Spleen (tissue), 13 donors: Measurements from ENCODE around the gene PLEKHD1. TPM values are rescaled to one million over a fixed set of nuclear protein-coding genes. Genes with fewer than 3 reads are reported as not detected.

Experiments used
- DNase-seq: peaks from one replicate; pipeline ENCODE4 v3.0.0-alpha.2; 2020
- H3K27ac ChIP-seq, 8 donors: fragments of 200-600 bp; sonication (generic) in 7 of 8; 1 replicate in 4 of 8; 2 replicates in 4 of 8; pipeline versions ENCODE4 v1.5.0 to v1.8.0; 2016 to 2021; ENCODE audit warnings: inconsistent platforms in 4 of 8, mild to moderate bottlenecking in 4 of 8, moderate library complexity in 1 of 8
- H3K27me3 ChIP-seq, 7 donors: fragments of 200-600 bp; sonication (generic) in 6 of 7; replicated peaks in 1 of 7; 1 replicate in 4 of 7; 2 replicates in 3 of 7; pipeline versions ENCODE4 v1.5.0 to v1.8.0; 2016 to 2021; ENCODE audit warnings: inconsistent platforms in 3 of 7, mild to moderate bottlenecking in 1 of 7
- H3K36me3 ChIP-seq, 6 donors: fragments of 200-600 bp; sonication (generic) in 5 of 6; 1 replicate in 4 of 6; 2 replicates in 2 of 6; pipeline versions ENCODE4 v1.5.0 to v1.8.0; 2016 to 2021; ENCODE audit warnings: inconsistent platforms in 2 of 6
- H3K4me1 ChIP-seq, 6 donors: fragments of 200-600 bp; sonication (generic) in 5 of 6; 1 replicate in 3 of 6; 2 replicates in 3 of 6; pipeline versions ENCODE4 v1.5.0 to v1.8.0; 2016 to 2021; ENCODE audit warnings: inconsistent platforms in 3 of 6
- H3K4me3 ChIP-seq, 8 donors: fragments of 200-600 bp; sonication (generic) in 7 of 8; 1 replicate in 4 of 8; 2 replicates in 4 of 8; pipeline versions ENCODE4 v1.5.0 to v1.8.0; 2016 to 2021; ENCODE audit warnings: inconsistent platforms in 4 of 8, mild to moderate bottlenecking in 4 of 8, moderate library complexity in 2 of 8
- H3K9me3 ChIP-seq, 8 donors: fragments of 200-600 bp; sonication (generic) in 7 of 8; 1 replicate in 4 of 8; 2 replicates in 4 of 8; pipeline versions ENCODE4 v1.5.0 to v1.8.0; 2016 to 2021; ENCODE audit warnings: inconsistent platforms in 4 of 8
- CTCF ChIP-seq, 11 experiments: fragments of 200-600 bp in 7 of 11; fragments of 450-650 bp in 4 of 11; sonication (generic) in 4 of 11; IDR thresholded peaks in 8 of 11; conservative IDR thresholded peaks in 3 of 11; 1 replicate in 7 of 11; 2 replicates in 4 of 11; pipeline versions ENCODE4 v1.4.0 to v1.8.0; 2016 to 2021; ENCODE audit warnings: antibody characterized with exemption in 11 of 11, inconsistent platforms in 4 of 11, mild to moderate bottlenecking in 1 of 11
- POLR2A ChIP-seq, 3 donors: fragments of 450-650 bp; IDR thresholded peaks; one replicate each; pipeline ENCODE4 v1.5.1; 2017; ENCODE audit warnings: antibody characterized with exemption in 3 of 3, mild to moderate bottlenecking in 1 of 3
- POLR2AphosphoS5 ChIP-seq, 3 donors: sonication (generic); formaldehyde crosslinking; IDR thresholded peaks; one replicate each; pipeline ENCODE4 v1.5.1; 2017; ENCODE audit warnings: antibody characterized with exemption in 3 of 3
- WGBS, 5 donors: extraction: QIAGEN DNeasy Blood & Tissue Kit in 3 of 5; methylation state at CpG; one replicate each; pipeline versions ENCODE4 v1.1.5 to v1.1.7; 2013 to 2018; 5-methylcytosine and 5-hydroxymethylcytosine counted together
- intact Hi-C: fragments of 100-400 bp; cut with DNase I; formaldehyde crosslinking; loops from one replicate; pipeline ENCODE4 v1.15.0; 2023; ENCODE audit warnings: low total_unique reads
- long read RNA-seq, 2 donors: transcript quantifications; one replicate each; lab custom pipeline, GENCODE V29; 2026
- polyA plus RNA-seq, 3 donors: library from polyadenylated mRNA; stranded (reverse); fragments of 200-250 nt; gene quantifications; one replicate each; pipeline ENCODE4 v1.2.1, GENCODE V29; 2013
- total RNA-seq, 7 donors: library from RNA; depleted of rRNA in 3 of 7; stranded (reverse); fragments of >200 nt in 3 of 7; fragmentation: NEBNext Ultra II Directional in 4 of 7; extraction: Animal tissue kit (Norgen Biotek cat#: 25700) in 4 of 7; gene quantifications; one replicate each; pipeline versions ENCODE4 v1.1.0 to v1.2.1, GENCODE V29; 2016 to 2021
- donor health status: healthy with polysubstance abuse.
- donor health status: DM: no; HTN: no; CAD: no; lungs with moderate emphysema.
- donor health status: DM: no; HTN: no; CAD: no.
- donor health status: Bipolar disorder and iron deficiency.
- donor health status: healthy.
- donor health status: DM: no; HTN: no; CAD: no.
- donor health status: DM: yes; HTN: yes; CAD: no.

PLEKHD1 gene
- total RNA-seq: under 1 TPM in 6 of 7 donors, not detected in 1; 0.07 to 0.46 (median 0.22) TPM
- polyA plus RNA-seq: under 1 TPM; 0.06 to 0.17 (median 0.09) TPM
- long read RNA-seq, donor 1: 0 reads
- long read RNA-seq, donor 2: 0 reads

DNA sequence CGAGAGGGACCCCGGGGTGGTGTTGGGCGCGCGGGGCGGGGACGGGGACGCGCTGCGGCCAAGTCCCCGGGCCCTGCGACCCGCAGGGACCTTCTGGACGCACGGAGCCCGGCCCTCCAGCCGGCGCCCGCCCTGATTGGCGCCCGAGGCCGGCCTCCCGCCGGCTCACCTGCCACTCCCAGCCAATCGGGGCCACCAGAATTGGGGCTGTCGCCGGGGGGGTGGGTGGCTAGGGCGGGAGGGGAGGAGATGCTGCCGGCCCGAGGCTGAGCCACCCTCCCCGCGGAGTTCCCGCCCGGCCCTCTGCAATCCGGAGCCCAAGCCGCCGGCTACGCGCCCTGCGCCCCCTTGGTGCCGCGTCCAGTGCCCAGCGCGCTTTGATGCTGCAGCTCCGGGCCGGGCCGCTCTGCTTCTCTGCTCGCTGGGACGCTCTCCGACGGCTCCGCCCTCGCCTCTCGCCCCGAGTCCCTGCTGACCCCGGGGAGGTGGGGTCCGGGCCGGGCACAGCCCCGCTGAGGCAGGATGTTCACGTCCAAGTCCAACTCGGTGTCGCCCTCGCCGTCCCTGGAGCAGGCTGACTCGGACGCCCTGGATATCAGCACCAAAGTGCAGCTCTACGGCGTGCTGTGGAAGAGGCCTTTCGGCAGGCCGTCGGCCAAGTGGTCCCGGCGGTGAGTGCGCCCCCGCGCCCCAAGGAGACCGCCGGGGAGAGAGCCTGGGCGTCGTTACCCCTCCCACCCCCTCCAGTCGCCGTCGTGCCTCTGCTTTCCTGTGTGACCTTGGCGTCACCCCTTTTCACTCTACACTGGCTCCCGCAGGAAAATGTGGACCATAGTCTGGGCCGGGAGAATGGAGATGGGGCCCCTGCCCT, at the start of gene PLEKHD1:
TSS of gene PLEKHD1 (plus strand) at position 285 of the 871 bp plus-strand sequence. CDS start at position 523, 238 bp downstream.
- Histone ChIP-seq H3K36me3 (no peaks in the 10 kb centered on the region), H3K27ac (no peak within 1 kb of the TSS), H3K4me1 (peaks cover 9 to 21% (median 18%) of the 10 kb centered on the region in 6 donors), H3K4me3 (peak within 1 kb of the TSS in 7 of 8 donors; percentile 9 to 61 (median 26)), H3K9me3 (no peaks in the 10 kb centered on the region), H3K27me3 (peaks cover 13 to 66% (median 34%) of the 10 kb centered on the region in 7 donors)
- 2 to 9% (median 4%) methylated on average over 40 to 86 of the region's 86 CpGs for WGBS, 5 donors
- intact Hi-C loops: no loop called here
- DNase-seq: no peak
- TF ChIP-seq POLR2A (IDR thresholded peaks at IDR 0.05) (no peak), CTCF (IDR thresholded peaks at IDR 0.05 in 8 of 11, conservative IDR thresholded peaks at IDR 0.05 in 3 of 11) (no peak), POLR2AphosphoS5 (IDR thresholded peaks at IDR 0.05) (no peak)

DNA sequence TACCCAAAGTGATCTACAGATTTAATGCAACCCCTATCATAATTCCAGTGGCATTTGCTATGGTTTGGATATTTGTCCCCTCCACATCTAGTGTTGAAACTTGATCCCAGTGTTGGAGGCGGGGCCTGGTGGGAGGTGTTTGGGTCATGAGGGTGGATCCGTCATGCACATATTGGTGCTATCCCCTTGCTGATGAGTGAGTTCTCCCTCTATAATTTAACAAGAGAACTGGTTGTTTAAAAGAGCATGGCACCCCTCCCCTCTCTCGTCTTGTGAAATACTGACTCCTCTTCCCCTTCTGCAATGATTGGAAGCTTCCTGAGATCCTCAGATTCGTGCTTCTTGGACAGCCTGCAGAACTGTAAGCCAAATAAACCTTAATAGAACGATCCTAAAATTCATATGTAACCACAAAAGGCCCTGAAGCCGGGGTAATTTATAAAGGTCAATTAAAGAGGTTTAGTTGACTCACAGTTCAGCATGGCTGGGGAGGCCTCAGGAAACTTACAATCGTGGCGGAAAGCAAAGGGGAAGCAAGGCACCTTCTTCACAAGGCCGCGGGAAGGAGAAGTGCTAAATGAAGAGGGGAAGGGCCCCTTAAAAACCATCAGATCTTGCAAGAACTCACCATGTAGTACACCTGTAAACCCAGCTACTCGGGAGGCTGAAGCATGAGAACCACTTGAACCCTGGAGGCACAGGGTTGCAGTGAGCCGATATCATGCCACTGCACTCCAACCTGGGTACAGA, 44.8 kb upstream of the PLEKHD1 start:
- TF ChIP-seq POLR2A (IDR thresholded peaks at IDR 0.05) (no peak), POLR2AphosphoS5 (IDR thresholded peaks at IDR 0.05) (no peak), CTCF (IDR thresholded peaks at IDR 0.05 in 8 of 11, conservative IDR thresholded peaks at IDR 0.05 in 3 of 11) (no peak)
- Histone ChIP-seq H3K4me3 (peak overlapping the region in 1 of 8 donors; percentile 21), H3K4me1 (peaks cover 0 to 24% (median 2%) of the 10 kb centered on the region in 6 donors), H3K9me3 (no peaks in the 10 kb centered on the region), H3K36me3 (peaks cover 0 to 51% (median 12%) of the 10 kb centered on the region in 6 donors), H3K27me3 (no peaks in the 10 kb centered on the region), H3K27ac (peak overlapping the region in 4 of 8 donors; percentile 43 to 70 (median 54))
- DNase-seq: no peak
- 58 to 90% (median 77%) methylated on average over 12 of the region's 12 CpGs for WGBS, 5 donors
- intact Hi-C loops: no loop called here

GRCh38 chr14:69441948-69442347, 42.6 kb upstream of the PLEKHD1 start:
- WGBS, 5 donors: 67 to 80% (median 77%) methylated on average over 5 of the region's 5 CpGs
- no peak for DNase-seq

More at GRCh38 chr14:69441948-69442347, 42.6 kb upstream of the PLEKHD1 start:
- intact Hi-C loops: no loop called here
- TF ChIP-seq POLR2A (IDR thresholded peaks at IDR 0.05) (no peak), CTCF (IDR thresholded peaks at IDR 0.05 in 8 of 11, conservative IDR thresholded peaks at IDR 0.05 in 3 of 11) (no peak), POLR2AphosphoS5 (IDR thresholded peaks at IDR 0.05) (no peak)
- Histone ChIP-seq H3K36me3 (peaks cover 0 to 69% (median 12%) of the 10 kb centered on the region in 6 donors), H3K4me1 (peaks cover 0 to 18% (median 0%) of the 10 kb centered on the region in 6 donors), H3K4me3 (no peak overlapping the region), H3K27ac (no peak overlapping the region), H3K9me3 (no peaks in the 10 kb centered on the region), H3K27me3 (no peaks in the 10 kb centered on the region)
